Thyroid gland (tissue), 4 donors: ENCODE data around the gene RBL2. TPM values are rescaled to one million over a fixed set of nuclear protein-coding genes. Genes with fewer than 3 reads are reported as not detected.

ENCODE experiments used
- DNase-seq, 2 donors: peaks; one replicate each; pipeline ENCODE4 v3.0.0-alpha.2; 2019
- H3K27ac ChIP-seq, 3 donors: fragments of 200-600 bp; sonication (generic); 1 replicate in 2 of 3; 2 replicates in 1 of 3; pipeline ENCODE4 v1.5.1; 2016 to 2019; ENCODE audit warnings: mild to moderate bottlenecking in 1 of 3, moderate library complexity in 1 of 3
- H3K27me3 ChIP-seq: fragments of 200-600 bp; sonication (generic); one replicate; pipeline ENCODE4 v1.5.1; 2019
- H3K36me3 ChIP-seq, 2 donors: fragments of 200-600 bp; sonication (generic); one replicate each; pipeline ENCODE4 v1.5.1; 2016 to 2019
- H3K4me1 ChIP-seq, 2 donors: fragments of 200-600 bp; sonication (generic); one replicate each; pipeline ENCODE4 v1.5.1; 2017 to 2019
- H3K4me3 ChIP-seq, 3 donors: fragments of 200-600 bp; sonication (generic); replicated peaks in 1 of 3; 1 replicate in 2 of 3; 2 replicates in 1 of 3; pipeline ENCODE4 v1.5.1; 2016; ENCODE audit warnings: mild to moderate bottlenecking in 1 of 3
- H3K9me3 ChIP-seq: fragments of 200-600 bp; sonication (generic); one replicate; pipeline ENCODE4 v1.5.1; 2017
- POLR2A ChIP-seq, 2 donors: fragments of 450-650 bp; IDR thresholded peaks; one replicate each; pipeline ENCODE4 v1.6.1; 2017; ENCODE audit warnings: antibody characterized with exemption in 2 of 2, mild to moderate bottlenecking in 2 of 2, moderate library complexity in 1 of 2
- WGBS, 2 donors: methylation state at CpG; one replicate each; pipeline ENCODE4 v1.1.5; 2017; 5-methylcytosine and 5-hydroxymethylcytosine counted together
- intact Hi-C: fragments of 100-400 bp; cut with DNase I; formaldehyde crosslinking; loops from one replicate; pipeline ENCODE4 v1.15.1; 2023
- total RNA-seq, 4 donors: library from RNA; depleted of rRNA; stranded (reverse); fragments of >200 nt; gene quantifications; one replicate each; pipeline ENCODE4 v1.2.3, GENCODE V29; 2016
- TF ChIP-seq, protein P1 (sequence below), 6 experiments: fragments of 200-600 bp in 3 of 6; fragments of 450-650 bp in 3 of 6; sonication (generic) in 3 of 6; IDR thresholded peaks; one replicate each; pipeline ENCODE4 v1.5.1; 2016 to 2019; ENCODE audit warnings: antibody characterized with exemption in 6 of 6, mild to moderate bottlenecking in 2 of 6, inconsistent platforms in 1 of 6, moderate library complexity in 1 of 6

Gene RBL2
- total RNA-seq, 4 donors from 2014 or later, result 110 to 166 (median 145) TPM

GRCh38 chr16:53428681-53429080, 5.6 kb upstream of the RBL2 start:
- WGBS, 2 donors, result 79% methylated on average over 3 of the region's 3 CpGs

GRCh38 chr16:53429221-53429943, 4.9 kb upstream of the RBL2 start:
- DNase-seq, result peak; percentile 75 to 79
- intact Hi-C loops, result no loop called here
- peaks cover 3 to 4% of the 10 kb centered on the region in 2 donors for H3K4me1 ChIP-seq
- H3K27me3 ChIP-seq, result no peaks in the 10 kb centered on the region
- H3K36me3 ChIP-seq, result no peaks in the 10 kb centered on the region
- no peaks in the 10 kb centered on the region for H3K9me3 ChIP-seq
- no peak overlapping the region for H3K4me3 ChIP-seq
- TF ChIP-seq, protein P1, sequence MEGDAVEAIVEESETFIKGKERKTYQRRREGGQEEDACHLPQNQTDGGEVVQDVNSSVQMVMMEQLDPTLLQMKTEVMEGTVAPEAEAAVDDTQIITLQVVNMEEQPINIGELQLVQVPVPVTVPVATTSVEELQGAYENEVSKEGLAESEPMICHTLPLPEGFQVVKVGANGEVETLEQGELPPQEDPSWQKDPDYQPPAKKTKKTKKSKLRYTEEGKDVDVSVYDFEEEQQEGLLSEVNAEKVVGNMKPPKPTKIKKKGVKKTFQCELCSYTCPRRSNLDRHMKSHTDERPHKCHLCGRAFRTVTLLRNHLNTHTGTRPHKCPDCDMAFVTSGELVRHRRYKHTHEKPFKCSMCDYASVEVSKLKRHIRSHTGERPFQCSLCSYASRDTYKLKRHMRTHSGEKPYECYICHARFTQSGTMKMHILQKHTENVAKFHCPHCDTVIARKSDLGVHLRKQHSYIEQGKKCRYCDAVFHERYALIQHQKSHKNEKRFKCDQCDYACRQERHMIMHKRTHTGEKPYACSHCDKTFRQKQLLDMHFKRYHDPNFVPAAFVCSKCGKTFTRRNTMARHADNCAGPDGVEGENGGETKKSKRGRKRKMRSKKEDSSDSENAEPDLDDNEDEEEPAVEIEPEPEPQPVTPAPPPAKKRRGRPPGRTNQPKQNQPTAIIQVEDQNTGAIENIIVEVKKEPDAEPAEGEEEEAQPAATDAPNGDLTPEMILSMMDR (IDR thresholded peaks at IDR 0.05), result no peak
- no peak for TF ChIP-seq POLR2A (IDR thresholded peaks at IDR 0.05)
- H3K27ac ChIP-seq, result no peak overlapping the region
- 37 to 55% methylated on average over 4 of the region's 4 CpGs for WGBS, 2 donors

More at GRCh38 chr16:53428681-53429080, 5.6 kb upstream of the RBL2 start:
- no peak for TF ChIP-seq POLR2A (IDR thresholded peaks at IDR 0.05)
- H3K4me1 ChIP-seq, result peaks cover under 1 to 3% of the 10 kb centered on the region in 2 donors
- no peaks in the 10 kb centered on the region for H3K36me3 ChIP-seq
- no peak overlapping the region for H3K27ac ChIP-seq
- intact Hi-C loops, result no loop called here
- no peak for DNase-seq
- H3K27me3 ChIP-seq, result no peaks in the 10 kb centered on the region
- H3K9me3 ChIP-seq, result no peaks in the 10 kb centered on the region
- H3K4me3 ChIP-seq, result no peak overlapping the region

DNA sequence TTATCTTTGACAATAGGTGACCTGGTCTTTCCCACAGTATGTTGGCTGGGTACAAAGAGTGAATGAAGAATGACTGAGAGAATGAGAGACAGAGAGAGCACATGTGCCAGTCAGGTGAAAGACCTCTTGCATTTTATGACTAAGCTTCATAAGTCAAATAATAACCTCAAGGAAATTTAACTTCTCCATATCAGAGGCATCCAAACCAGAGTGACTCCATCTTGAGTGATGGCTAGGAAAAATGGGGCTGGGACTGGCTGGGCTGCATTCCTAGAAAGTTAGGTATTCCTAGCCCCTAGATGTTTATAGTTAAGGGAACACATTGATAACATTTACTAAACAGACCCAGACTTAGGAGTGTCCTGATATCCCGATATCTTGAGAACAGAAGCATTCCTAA, 3.9 kb upstream of the RBL2 start:
- DNase-seq, result no peak
- WGBS, 2 donors, result 84 to 93% methylated on average over 1 of the region's 1 CpG
- H3K4me1 ChIP-seq, result peaks cover 3 to 4% of the 10 kb centered on the region in 2 donors
- H3K4me3 ChIP-seq, result no peak overlapping the region
- intact Hi-C loops, result loop anchor here (10.0 kb wide), 1 partner anchor 74 kb away; the partner anchor contains the start of gene AKTIP
- no peak overlapping the region for H3K27ac ChIP-seq
- no peaks in the 10 kb centered on the region for H3K36me3 ChIP-seq
- H3K27me3 ChIP-seq, result no peaks in the 10 kb centered on the region
- no peak for TF ChIP-seq POLR2A (IDR thresholded peaks at IDR 0.05)
- TF ChIP-seq, protein P1 (IDR thresholded peaks at IDR 0.05), result no peak
- H3K9me3 ChIP-seq, result no peaks in the 10 kb centered on the region

DNA sequence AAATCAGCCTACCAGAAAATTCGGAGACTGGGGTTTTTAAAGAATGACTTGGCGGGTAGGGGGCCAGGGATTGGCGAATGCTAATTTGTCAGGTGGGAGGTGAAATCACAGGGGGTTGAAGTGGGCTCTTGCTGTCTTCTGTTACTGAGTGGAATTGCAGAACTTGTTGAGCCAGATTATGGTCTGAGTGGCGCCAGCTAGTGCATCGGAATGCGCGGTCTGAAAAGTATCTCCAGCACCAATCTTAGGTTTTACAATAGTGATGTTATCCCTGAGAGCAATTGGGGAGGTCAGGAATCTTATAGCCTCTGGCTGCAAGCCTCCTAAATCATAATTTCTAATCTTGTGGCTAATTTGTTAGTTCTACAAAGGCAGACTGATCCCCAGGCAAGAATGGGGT, 762 bp upstream of the RBL2 start:
- H3K36me3 ChIP-seq, result no peaks in the 10 kb centered on the region
- intact Hi-C loops, result loop anchor here (10.0 kb wide), 1 partner anchor 71 kb away; the partner anchor contains the start of gene AKTIP
- peak overlapping the region in 1 of 3 donors; percentile 98 for H3K4me3 ChIP-seq
- WGBS, 2 donors, result 11 to 56% methylated on average over 7 of the region's 7 CpGs
- no peaks in the 10 kb centered on the region for H3K27me3 ChIP-seq
- H3K27ac ChIP-seq, result peak overlapping the region; percentile 95 to 98 (median 98)
- peak in 1 of 2 donors; percentile 63 for TF ChIP-seq POLR2A (IDR thresholded peaks at IDR 0.05)
- TF ChIP-seq, protein P1 (IDR thresholded peaks at IDR 0.05), result no peak
- H3K4me1 ChIP-seq, result peaks cover 13 to 17% of the 10 kb centered on the region in 2 donors
- DNase-seq, result peak; percentile 80 to 84
- H3K9me3 ChIP-seq, result no peaks in the 10 kb centered on the region

DNA sequence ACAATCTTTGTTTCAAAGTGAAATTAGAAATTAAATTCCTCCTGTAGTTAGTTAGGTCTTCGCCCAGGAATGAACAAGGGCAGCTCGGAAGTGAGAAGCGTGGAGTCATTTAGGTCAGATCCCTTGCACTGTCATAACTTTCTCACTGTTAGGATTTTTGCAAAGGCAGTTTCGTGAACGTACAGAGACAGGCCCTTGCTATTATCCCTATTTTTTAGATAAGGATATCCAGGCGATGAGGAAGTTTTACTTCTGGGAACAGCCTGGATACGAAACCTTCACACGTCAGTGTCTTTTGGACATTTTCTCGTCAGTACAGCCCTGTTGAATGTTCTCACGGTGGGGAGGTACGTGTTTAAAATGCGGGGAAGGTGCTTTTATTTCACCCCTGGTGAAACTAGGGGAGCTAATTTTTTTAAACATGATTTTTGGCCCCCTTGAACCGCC, 318 bp upstream of the RBL2 start:
- Histone ChIP-seq H3K36me3 (no peaks in the 10 kb centered on the region), H3K4me3 (peak overlapping the region; percentile 15 to 98 (median 71)), H3K9me3 (no peaks in the 10 kb centered on the region), H3K27ac (peak overlapping the region; percentile 95 to 98 (median 98)), H3K4me1 (peaks cover 13 to 17% of the 10 kb centered on the region in 2 donors), H3K27me3 (no peaks in the 10 kb centered on the region)
- intact Hi-C loops, result loop anchor here (10.0 kb wide), 1 partner anchor 71 kb away; the partner anchor contains the start of gene AKTIP
- no peak for DNase-seq
- 16 to 19% methylated on average over 13 of the region's 13 CpGs for WGBS, 2 donors
- TF ChIP-seq POLR2A (IDR thresholded peaks at IDR 0.05), result no peak
- TF ChIP-seq, protein P1 (IDR thresholded peaks at IDR 0.05), result no peak
